Measurements from ENCODE around the gene FZR1. TPM values are rescaled to one million over a fixed set of nuclear protein-coding genes. Genes with fewer than 3 reads are reported as not detected.
A peak's percentile ranks its signal among the peaks of the same experiment; 100 is the strongest.

Gene FZR1
- total RNA-seq, 1 donor from 2014 or later, result 54.9 TPM

DNA sequence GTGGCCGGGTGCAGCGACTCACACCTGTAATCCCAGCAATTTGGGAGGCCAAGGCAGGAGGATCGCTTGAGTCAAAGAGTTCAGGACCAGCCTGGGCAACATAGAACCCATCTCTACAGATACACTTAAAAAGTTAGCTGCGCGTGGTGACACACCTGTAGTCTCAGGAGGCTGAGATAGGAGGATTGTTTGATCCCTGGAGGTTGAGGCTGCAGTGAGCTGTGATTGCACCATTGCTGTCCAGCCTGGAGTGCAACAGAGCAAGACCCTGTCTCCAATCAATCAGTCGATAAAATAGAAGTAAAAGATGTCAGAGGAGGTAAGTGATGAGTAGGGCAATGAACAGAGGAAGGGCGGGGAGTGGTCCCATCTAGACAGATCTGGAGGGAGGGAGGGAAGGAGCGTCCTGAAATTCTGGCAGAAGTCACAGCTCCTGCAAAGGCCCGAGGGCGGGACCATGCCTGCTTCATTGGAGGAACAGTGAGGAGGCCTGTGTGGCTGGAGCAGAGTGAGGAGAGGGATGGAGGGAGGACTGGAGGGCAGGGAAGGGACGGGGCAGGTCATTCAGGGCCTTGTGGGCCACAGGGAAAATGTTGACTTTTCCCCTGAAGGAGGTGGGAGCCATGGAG is 35.5 kb upstream of the FZR1 start:
- Mint-ChIP-seq H3K27me3 (ENCODE audit: low read depth) (peaks cover 41% of the 10 kb centered on the region), H3K4me1 (no peaks in the 10 kb centered on the region), H3K9me3 (peaks cover 9% of the 10 kb centered on the region), H3K27ac (no peak overlapping the region), H3K4me3 (no peak overlapping the region), H3K36me3 (peaks cover 4% of the 10 kb centered on the region)
- TF ChIP-seq CTCF (IDR thresholded peaks at IDR 0.05; ENCODE audit: unreplicated experiment), result no peak
- no peak for DNase-seq (ENCODE audit: low spot score in 2 of 2, unreplicated experiment in 2 of 2)

DNA sequence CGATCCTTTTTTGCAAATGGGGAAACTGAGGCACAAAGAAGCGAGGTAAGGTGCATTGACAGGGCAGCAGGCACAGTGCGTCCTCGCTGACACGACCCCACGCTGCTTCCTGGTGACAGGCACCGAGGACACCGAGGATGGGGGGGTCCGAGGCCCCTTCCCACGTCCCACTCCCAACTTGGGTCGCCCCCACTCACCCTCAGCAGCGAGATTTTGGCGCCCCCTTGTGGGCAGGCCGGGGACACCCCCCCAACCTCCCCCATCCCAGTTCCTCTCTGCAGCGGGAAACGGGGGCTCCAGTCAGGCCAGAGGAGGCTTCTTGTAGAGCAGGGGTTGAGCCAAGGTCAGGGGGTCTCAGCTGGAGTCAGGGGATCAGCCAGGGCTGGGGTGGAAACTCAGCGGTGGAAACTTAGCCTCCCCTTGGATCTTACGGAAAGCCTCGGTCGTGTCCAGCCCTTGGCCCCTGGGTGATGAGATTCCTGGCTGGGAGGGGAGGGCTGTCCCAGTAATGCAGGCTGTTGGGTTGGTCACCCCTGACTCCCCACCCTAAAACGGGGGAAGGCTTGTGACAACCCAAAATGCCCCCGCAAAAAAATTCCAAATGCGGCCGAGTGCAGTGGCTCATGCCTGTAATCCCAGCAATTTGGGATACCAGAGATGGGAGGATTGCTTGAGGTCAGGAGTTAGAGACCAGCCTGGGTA is 34.0 kb upstream of the FZR1 start:
- H3K4me1 Mint-ChIP-seq, result no peaks in the 10 kb centered on the region
- peak in 1 of 2 experiments; percentile 62 for DNase-seq (ENCODE audit: low spot score in 2 of 2, unreplicated experiment in 2 of 2)
- TF ChIP-seq CTCF (IDR thresholded peaks at IDR 0.05; ENCODE audit: unreplicated experiment), result peak; percentile 87
- H3K9me3 Mint-ChIP-seq, result peaks cover 9% of the 10 kb centered on the region
- peaks cover 4% of the 10 kb centered on the region for H3K36me3 Mint-ChIP-seq
- H3K27ac Mint-ChIP-seq, result no peak overlapping the region
- no peak overlapping the region for H3K4me3 Mint-ChIP-seq
- H3K27me3 Mint-ChIP-seq (ENCODE audit: low read depth), result peaks cover 28% of the 10 kb centered on the region

- H3K27me3 Mint-ChIP-seq (ENCODE audit: low read depth), result peaks cover 30% of the 10 kb centered on the region
- no peak for TF ChIP-seq CTCF (IDR thresholded peaks at IDR 0.05; ENCODE audit: unreplicated experiment)
- no peaks in the 10 kb centered on the region for H3K36me3 Mint-ChIP-seq
- H3K4me3 Mint-ChIP-seq, result no peak overlapping the region
- no peaks in the 10 kb centered on the region for H3K9me3 Mint-ChIP-seq
- no peaks in the 10 kb centered on the region for H3K4me1 Mint-ChIP-seq
- DNase-seq (ENCODE audit: low spot score in 2 of 2, unreplicated experiment in 2 of 2), result no peak
- H3K27ac Mint-ChIP-seq, result no peak overlapping the region
Observed at GRCh38 chr19:3474010-3474409, 32.1 kb upstream of the FZR1 start.

DNA sequence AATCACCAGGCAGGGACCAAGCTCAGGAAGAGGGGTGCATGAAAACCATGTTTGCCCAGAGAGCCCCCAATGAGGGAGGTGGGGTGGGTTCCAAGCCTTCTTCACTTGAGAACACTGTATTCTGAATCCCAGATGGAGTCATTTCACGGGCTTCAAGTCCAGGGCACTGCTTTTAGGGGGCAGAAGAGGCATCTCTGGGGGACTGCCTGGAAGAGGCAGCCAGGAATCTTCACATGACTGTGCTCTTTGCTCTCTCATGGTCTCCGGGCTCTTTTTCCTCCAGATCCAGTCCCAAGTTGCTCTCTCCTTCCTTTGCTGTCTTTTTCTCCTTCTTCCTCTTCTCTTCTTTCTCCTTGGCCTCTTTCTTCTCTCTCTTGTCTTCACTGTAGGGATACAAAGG is 31.5 kb upstream of the FZR1 start:
- Mint-ChIP-seq H3K9me3 (no peaks in the 10 kb centered on the region), H3K27me3 (ENCODE audit: low read depth) (peaks cover 24% of the 10 kb centered on the region), H3K4me3 (no peak overlapping the region), H3K36me3 (no peaks in the 10 kb centered on the region), H3K27ac (no peak overlapping the region), H3K4me1 (no peaks in the 10 kb centered on the region)
- no peak for DNase-seq (ENCODE audit: low spot score in 2 of 2, unreplicated experiment in 2 of 2)
- TF ChIP-seq CTCF (IDR thresholded peaks at IDR 0.05; ENCODE audit: unreplicated experiment), result no peak

DNA sequence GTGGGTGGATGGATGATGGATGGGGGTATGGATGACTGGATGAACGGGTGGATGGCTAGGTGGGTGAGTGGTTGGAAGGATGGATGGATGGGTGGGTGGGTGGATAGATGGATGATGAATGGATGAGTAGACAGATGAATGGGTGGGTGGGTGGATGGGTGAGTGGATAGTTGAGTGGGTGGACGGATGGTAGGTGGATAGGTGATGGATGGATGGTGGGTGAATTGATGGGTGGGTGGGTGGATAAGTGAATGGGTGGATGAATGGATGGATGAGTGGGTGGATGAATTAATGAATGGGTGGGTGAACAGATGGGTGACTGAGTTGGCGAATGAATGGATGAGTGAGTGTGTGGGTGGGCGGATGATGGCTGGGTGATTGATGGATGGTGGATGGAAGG is 30.7 kb upstream of the FZR1 start:
- Mint-ChIP-seq H3K4me3 (no peak overlapping the region), H3K27ac (no peak overlapping the region), H3K27me3 (ENCODE audit: low read depth) (peaks cover 15% of the 10 kb centered on the region), H3K9me3 (no peaks in the 10 kb centered on the region), H3K4me1 (no peaks in the 10 kb centered on the region), H3K36me3 (no peaks in the 10 kb centered on the region)
- DNase-seq (ENCODE audit: low spot score in 2 of 2, unreplicated experiment in 2 of 2), result no peak
- TF ChIP-seq CTCF (IDR thresholded peaks at IDR 0.05; ENCODE audit: unreplicated experiment), result no peak
